Right lobe of liver (tissue), 6 donors: ENCODE data around the gene HMG20B. TPM values are rescaled to one million over a fixed set of nuclear protein-coding genes. Genes with fewer than 3 reads are reported as not detected.
A peak's percentile ranks its signal among the peaks of the same experiment; 100 is the strongest.
"Not testable (repeated sequence)": the region's sequence is repeated elsewhere in the genome, so short reads cannot be mapped to it uniquely, and the experiment has no call there.

Experiments
- ATAC-seq, 4 donors: fragments of 200-7000 bp; cut with Tn5 transposase; one replicate each; pipeline ENCODE4 v1.9.1; 2020; ENCODE audit warnings: mild to moderate bottlenecking in 4 of 4, moderate library complexity in 4 of 4
- DNase-seq, 3 donors: peaks; one replicate each; pipeline ENCODE4 v3.0.0-alpha.2; 2020
- H3K27ac ChIP-seq, 3 donors: fragments of 200-600 bp; one replicate each; pipeline ENCODE4 v1.8.0; 2022
- H3K27me3 ChIP-seq, 2 donors: fragments of 200-600 bp; one replicate each; pipeline ENCODE4 v1.8.0; 2022
- H3K36me3 ChIP-seq, 4 donors: fragments of 200-600 bp; sonication (generic) in 1 of 4; one replicate each; pipeline versions ENCODE4 v1.5.1 to v1.8.0; 2017 to 2022; ENCODE audit warnings: control low read depth in 1 of 4
- H3K4me1 ChIP-seq, 4 donors: fragments of 200-600 bp; sonication (generic) in 1 of 4; one replicate each; pipeline versions ENCODE4 v1.5.1 to v1.8.0; 2017 to 2022; ENCODE audit warnings: control low read depth in 1 of 4
- H3K4me3 ChIP-seq, 3 donors: fragments of 200-600 bp; one replicate each; pipeline ENCODE4 v1.8.0; 2022
- H3K9me3 ChIP-seq, 4 donors: fragments of 200-600 bp; sonication (generic) in 1 of 4; one replicate each; pipeline versions ENCODE4 v1.5.1 to v1.8.0; 2017 to 2022; ENCODE audit warnings: control low read depth in 1 of 4
- CTCF ChIP-seq, 4 donors: fragments of 200-600 bp in 3 of 4; fragments of 450-650 bp in 1 of 4; IDR thresholded peaks; one replicate each; pipeline versions ENCODE4 v1.5.1 to v1.8.0; 2016 to 2022; ENCODE audit warnings: antibody characterized with exemption in 4 of 4, mild to moderate bottlenecking in 2 of 4
- POLR2A ChIP-seq: fragments of 450-650 bp; IDR thresholded peaks from one replicate; pipeline ENCODE4 v1.6.1; 2017; ENCODE audit warnings: antibody characterized with exemption, mild to moderate bottlenecking
- WGBS: methylation state at CpG from one replicate; pipeline ENCODE4 v1.1.6; 2018; ENCODE audit warnings: low coverage, low lambda C conversion rate; ENCODE audit not compliant: insufficient coverage; ENCODE audit errors: missing lambda C conversion rate; 5-methylcytosine and 5-hydroxymethylcytosine counted together
- intact Hi-C, 2 donors: fragments of 100-400 bp; cut with DNase I; formaldehyde crosslinking; loops; one replicate each; pipeline versions ENCODE4 v1.11.2 to v1.14.1; 2022
- total RNA-seq, 6 experiments: library from RNA; depleted of rRNA in 2 of 6; stranded (reverse); fragments of >200 nt in 2 of 6; fragmentation: NEBNext Ultra II Directional in 3 of 6; extraction: Animal tissue kit (Norgen Biotek cat#: 25700) in 3 of 6; gene quantifications; one replicate each; pipeline versions ENCODE4 v1.1.0 to v1.2.4, GENCODE V29; 2016 to 2023
- donor health status: DM: no; HTN: yes; CAD: no.
- donor health status: DM: no; HTN: no; CAD: no.
- donor health status: DM: no; HTN: no; CAD: no.
- donor health status: DM: no; HTN: yes; CAD: no.
- donor health status: DM: no; HTN: yes; CAD: no.

The HMG20B gene
- total RNA-seq, 6 experiments from 2014 or later = 30.7 to 58.6 (median 33.3) TPM

GRCh38 chr19:3526507-3527237, 46.1 kb upstream of the HMG20B start:
- H3K4me3 ChIP-seq = no peak overlapping the region
- H3K4me1 ChIP-seq = peaks cover 0 to 13% (median 0%) of the 10 kb centered on the region in 4 donors
- H3K27me3 ChIP-seq = no peaks in the 10 kb centered on the region
- no peaks in the 10 kb centered on the region for H3K9me3 ChIP-seq
- no peak overlapping the region for H3K27ac ChIP-seq
- intact Hi-C loops = no loop called here
- WGBS = 90% methylated on average over 4 of the region's 28 CpGs
- peaks cover 5 to 42% (median 15%) of the 10 kb centered on the region in 4 donors for H3K36me3 ChIP-seq
- DNase-seq = no peak
- no peak for TF ChIP-seq CTCF (IDR thresholded peaks at IDR 0.05)
- no peak for TF ChIP-seq POLR2A
- no peak for ATAC-seq

GRCh38 chr19:3527238-3527910, 45.4 kb upstream of the HMG20B start:
- ATAC-seq = no peak
- Histone ChIP-seq H3K4me1 (peaks cover 0 to 13% (median 0%) of the 10 kb centered on the region in 4 donors), H3K4me3 (no peak overlapping the region), H3K27me3 (no peaks in the 10 kb centered on the region), H3K27ac (no peak overlapping the region), H3K9me3 (no peaks in the 10 kb centered on the region), H3K36me3 (peaks cover 5 to 49% (median 16%) of the 10 kb centered on the region in 4 donors)
- no CpG with 5 or more reads among the region's 21 CpGs for WGBS
- TF ChIP-seq POLR2A (no peak), CTCF (IDR thresholded peaks at IDR 0.05) (no peak)
- DNase-seq = no peak
- intact Hi-C loops = no loop called here

GRCh38 chr19:3528080-3528479, 44.7 kb upstream of the HMG20B start:
- DNase-seq (peak in 1 of 3 donors; percentile 22), ATAC-seq (no peak)
- Histone ChIP-seq H3K9me3 (no peaks in the 10 kb centered on the region), H3K27me3 (no peaks in the 10 kb centered on the region), H3K4me1 (peaks cover 0 to 13% (median 0%) of the 10 kb centered on the region in 4 donors), H3K27ac (no peak overlapping the region), H3K36me3 (peaks cover 5 to 56% (median 21%) of the 10 kb centered on the region in 4 donors), H3K4me3 (no peak overlapping the region)
- 85% methylated on average over 5 of the region's 14 CpGs for WGBS
- TF ChIP-seq POLR2A = no peak
- no peak for TF ChIP-seq CTCF (IDR thresholded peaks at IDR 0.05)
- intact Hi-C loops = no loop called here

GRCh38 chr19:3528539-3529211, 44.1 kb upstream of the HMG20B start:
- no peaks in the 10 kb centered on the region for H3K27me3 ChIP-seq
- no peak for TF ChIP-seq POLR2A
- TF ChIP-seq CTCF (IDR thresholded peaks at IDR 0.05) = no peak
- WGBS = 94% methylated on average over 20 of the region's 20 CpGs
- no peak overlapping the region for H3K27ac ChIP-seq
- no peak for DNase-seq
- no peak for ATAC-seq
- peaks cover 5 to 60% (median 21%) of the 10 kb centered on the region in 4 donors for H3K36me3 ChIP-seq
- H3K4me3 ChIP-seq = no peak overlapping the region
- intact Hi-C loops = no loop called here
- peaks cover 0 to 8% (median 0%) of the 10 kb centered on the region in 4 donors for H3K4me1 ChIP-seq
- H3K9me3 ChIP-seq = no peaks in the 10 kb centered on the region

GRCh38 chr19:3529299-3529698, 43.4 kb upstream of the HMG20B start:
- H3K27ac ChIP-seq, ATAC-seq, H3K9me3 ChIP-seq, H3K4me3 ChIP-seq, intact Hi-C loops, H3K27me3 ChIP-seq, H3K4me1 ChIP-seq, DNase-seq: not testable (repeated sequence)
- H3K36me3 ChIP-seq = peaks cover 5 to 61% (median 21%) of the 10 kb centered on the region in 4 donors
- WGBS = 94% methylated on average over 7 of the region's 7 CpGs
